Measurements from ENCODE around the gene TPPP2. TPM values are rescaled to one million over a fixed set of nuclear protein-coding genes. Genes with fewer than 3 reads are reported as not detected.

TPPP2 gene
- total and polyA plus RNA-seq, 10 of the 15 experiments (the other 5 are each of a cell fraction or from before 2014, with no cell fraction given) = not detected

GRCh38 chr14:21070083-21070609 lies 40.1 kb downstream of the TPPP2 start, which contains the start of gene ARHGEF40:
ARHGEF40 (plus strand) TSS chr14:21070304; CDS start chr14:21070397, 93 bp downstream.
- DNase-seq (ENCODE audit: low read depth, low spot score) (no peak), ATAC-seq (peak; percentile 38), FAIRE-seq (no peak)
- no peak for TF ChIP-seq MTA3 (IDR thresholded peaks at IDR 0.05; ENCODE audit: borderline replicate concordance, low read length)
- no peak for TF ChIP-seq SPI1 (IDR thresholded peaks at IDR 0.05; ENCODE audit: borderline replicate concordance, insufficient read depth, low read depth, low read length)
- TF ChIP-seq IRF5 (IDR thresholded peaks at IDR 0.05; ENCODE audit: borderline replicate concordance) = no peak
- TF ChIP-seq JUNB (IDR thresholded peaks at IDR 0.05) = no peak
- peak; percentile 66; the same call in 1 of the 2 replicates for TF ChIP-seq LARP7 (IDR thresholded peaks at IDR 0.05)
- intact Hi-C loops (cut with micrococcal nuclease; ENCODE audit: unreplicated experiment) (no loop called here), in situ Hi-C loops (cut with MboI) (no loop called here)
- BruUV-seq (replicated peaks) = no TSS peak
- H3K36me3 ChIP-seq (ENCODE audit: control insufficient read depth in 2 of 2, insufficient read depth in 2 of 2, low read length in 1 of 2) = no peaks in the 10 kb centered on the region
- H3K27me3 ChIP-seq (replicated peaks in 1 of 2; ENCODE audit: control insufficient read depth in 2 of 2, insufficient read depth in 2 of 2, low read length in 1 of 2) = peaks cover 9 to 20% of the 10 kb centered on the region in 2 experiments
- H3K27ac ChIP-seq (ENCODE audit: control insufficient read depth, insufficient read depth) = no peak within 1 kb of the TSS
- peak within 1 kb of the TSS; percentile 35 for H3K9ac ChIP-seq (ENCODE audit: control insufficient read depth, insufficient read depth, low read length)
- no peak within 1 kb of the TSS for H2AFZ ChIP-seq (ENCODE audit: control insufficient read depth, low read depth, low read length)
- ChIA-PET RAD21 (ENCODE audit: unreplicated experiment) (interaction anchor here (1.3 to 3.0 kb wide), 6 partner anchors 22 to 55 kb away, joined by 4 to 42 read pairs (median 13); no protein-coding TSS in a partner anchor), POLR2A (interaction anchor here (0.6 to 2.6 kb wide), 3 partner anchors 35 to 376 kb away, joined by 3 to 21 read pairs (median 7); no protein-coding TSS in a partner anchor), SMC1A (ENCODE audit: uncharacterized antibody, unreplicated experiment) (interaction anchor here (1.0 to 3.1 kb wide), 5 partner anchors 25 to 428 kb away, joined by 3 to 30 read pairs (median 8); no protein-coding TSS in a partner anchor), CTCF (interaction anchor here (0.7 to 5.6 kb wide), 9 partner anchors 8 to 245 kb away, joined by 3 to 100 read pairs (median 16); partner anchors contain the start of gene TMEM253)
- H3K79me2 ChIP-seq (ENCODE audit: control insufficient read depth, insufficient read depth, low read length) = no peaks in the 10 kb centered on the region
- peaks cover 29% of the 10 kb centered on the region for H3K4me1 ChIP-seq (ENCODE audit: control insufficient read depth, insufficient read depth, low read length)
- peak within 1 kb of the TSS; percentile 67 for H3K4me2 ChIP-seq (ENCODE audit: control insufficient read depth, insufficient read depth)
- WGBS (ENCODE audit: insufficient coverage, insufficient replicate concordance, low lambda C conversion rate, missing lambda C conversion rate) = 3% methylated on average over 6 of the region's 63 CpGs
- peak within 1 kb of the TSS; percentile 67 for H3K4me3 ChIP-seq
- no peaks in the 10 kb centered on the region for H4K20me1 ChIP-seq (ENCODE audit: control insufficient read depth, insufficient read depth)
- no peaks in the 10 kb centered on the region for H3K9me3 ChIP-seq (replicated peaks; ENCODE audit: control insufficient read depth, insufficient read depth, low read length)

Measured in GM12878 (cell line).